A549 (cell line): ENCODE data around the gene SHC2.

Experiments used
- CTCF ChIP-seq: fragments of >200 bp; sonication (Bioruptor Twin); formaldehyde crosslinking; IDR thresholded peaks from 3 replicates; pipeline ENCODE4 v1.5.1; 2016
- JUN ChIP-seq, 2 experiments: fragments of >200 bp; sonication (Bioruptor Twin); formaldehyde crosslinking; IDR thresholded peaks; 2 replicates in 1 of 2; 3 replicates in 1 of 2; pipeline ENCODE4 v1.6.1; 2016 to 2017
- POLR2A ChIP-seq: IDR thresholded peaks from 2 replicates; pipeline ENCODE4 v1.6.1; 2012; ENCODE audit warnings: mild to moderate bottlenecking, low read length
- RCOR1 ChIP-seq: fragments of 150-350 bp; IDR thresholded peaks from 2 replicates; pipeline ENCODE4 v1.6.1; 2014; ENCODE audit warnings: antibody characterized with exemption, low read length, low read depth
- ZFP36 ChIP-seq: fragments of 450-650 bp; IDR thresholded peaks from 2 replicates; pipeline ENCODE4 v1.6.1; 2014; ENCODE audit warnings: borderline replicate concordance; ENCODE audit not compliant: partially characterized antibody

- no peak for TF ChIP-seq POLR2A
- no peak for TF ChIP-seq CTCF
- no peak for TF ChIP-seq JUN (IDR thresholded peaks at IDR 0.05)
- TF ChIP-seq ZFP36 = no peak
- no peak for TF ChIP-seq RCOR1
These were observed 46.9 kb downstream of the SHC2 start for GRCh38 chr19:413756-414420.
